ENCODE results near the gene CRABP2.

CRABP2 gene

GRCh38 chr1:156700736-156701531 is 4.4 kb downstream of the CRABP2 start:
- DNase-seq (ENCODE audit: low read depth in 1 of 2, low spot score in 1 of 2), result no peak
- in situ Hi-C loops (cut with HindIII; ENCODE audit: low pct_unique_long_range_greater_than_20kb, low sequenced_read_pairs), result no loop called here
- TF ChIP-seq JUND (IDR thresholded peaks at IDR 0.05; ENCODE audit: low read depth), result no peak

- no peak for DNase-seq (ENCODE audit: low read depth in 1 of 2, low spot score in 1 of 2)
- TF ChIP-seq JUND (IDR thresholded peaks at IDR 0.05; ENCODE audit: low read depth), result no peak
- in situ Hi-C loops (cut with HindIII; ENCODE audit: low pct_unique_long_range_greater_than_20kb, low sequenced_read_pairs), result no loop called here
Observed at GRCh38 chr1:156698995-156699394, 6.4 kb downstream of the CRABP2 start.

GRCh38 chr1:156697481-156697880 is 7.9 kb downstream of the CRABP2 start:
- in situ Hi-C loops (cut with HindIII; ENCODE audit: low pct_unique_long_range_greater_than_20kb, low sequenced_read_pairs), result no loop called here
- DNase-seq (ENCODE audit: low read depth in 1 of 2, low spot score in 1 of 2), result peak in 1 of 2 experiments; percentile 84
- no peak for TF ChIP-seq JUND (IDR thresholded peaks at IDR 0.05; ENCODE audit: low read depth)

- peak in 1 of 2 experiments; percentile 69 for DNase-seq (ENCODE audit: low read depth in 1 of 2, low spot score in 1 of 2)
- in situ Hi-C loops (cut with HindIII; ENCODE audit: low pct_unique_long_range_greater_than_20kb, low sequenced_read_pairs), result no loop called here
- no peak for TF ChIP-seq JUND (IDR thresholded peaks at IDR 0.05; ENCODE audit: low read depth)
Observed at GRCh38 chr1:156696755-156697154, 8.6 kb downstream of the CRABP2 start.

- in situ Hi-C loops (cut with HindIII; ENCODE audit: low pct_unique_long_range_greater_than_20kb, low sequenced_read_pairs), result no loop called here
- TF ChIP-seq JUND (IDR thresholded peaks at IDR 0.05; ENCODE audit: low read depth), result no peak
- peak in 1 of 2 experiments; percentile 81 for DNase-seq (ENCODE audit: low read depth in 1 of 2, low spot score in 1 of 2)
Observed at GRCh38 chr1:156694690-156694962, 10.8 kb downstream of the CRABP2 start.

GRCh38 chr1:156693848-156694689 is 11.3 kb downstream of the CRABP2 start:
- DNase-seq (ENCODE audit: low read depth in 1 of 2, low spot score in 1 of 2), result peak; percentile 84 to 96
- in situ Hi-C loops (cut with HindIII; ENCODE audit: low pct_unique_long_range_greater_than_20kb, low sequenced_read_pairs), result no loop called here

GRCh38 chr1:156692925-156693847 is 12.2 kb downstream of the CRABP2 start:
- no peak; the same call in 1 of the 2 replicates for TF ChIP-seq JUND (IDR thresholded peaks at IDR 0.05; ENCODE audit: low read depth)
- peak in 1 of 2 experiments; percentile 95 for DNase-seq (ENCODE audit: low read depth in 1 of 2, low spot score in 1 of 2)
- in situ Hi-C loops (cut with HindIII; ENCODE audit: low pct_unique_long_range_greater_than_20kb, low sequenced_read_pairs), result no loop called here

More at GRCh38 chr1:156693848-156694689, 11.3 kb downstream of the CRABP2 start:
- no peak for TF ChIP-seq JUND (IDR thresholded peaks at IDR 0.05; ENCODE audit: low read depth)

- TF ChIP-seq JUND (IDR thresholded peaks at IDR 0.05; ENCODE audit: low read depth), result no peak; the same call in 1 of the 2 replicates
- peak in 1 of 2 experiments; percentile 97 for DNase-seq (ENCODE audit: low read depth in 1 of 2, low spot score in 1 of 2)
- in situ Hi-C loops (cut with HindIII; ENCODE audit: low pct_unique_long_range_greater_than_20kb, low sequenced_read_pairs), result no loop called here
Observed at GRCh38 chr1:156692441-156692924, 12.9 kb downstream of the CRABP2 start.

GRCh38 chr1:156691665-156692440 is 13.5 kb downstream of the CRABP2 start:
- no peak for TF ChIP-seq JUND (IDR thresholded peaks at IDR 0.05; ENCODE audit: low read depth)
- in situ Hi-C loops (cut with HindIII; ENCODE audit: low pct_unique_long_range_greater_than_20kb, low sequenced_read_pairs), result no loop called here
- peak in 1 of 2 experiments; percentile 87 for DNase-seq (ENCODE audit: low read depth in 1 of 2, low spot score in 1 of 2)

- in situ Hi-C loops (cut with HindIII; ENCODE audit: low pct_unique_long_range_greater_than_20kb, low sequenced_read_pairs), result no loop called here
- DNase-seq (ENCODE audit: low read depth in 1 of 2, low spot score in 1 of 2), result no peak
- TF ChIP-seq JUND (IDR thresholded peaks at IDR 0.05; ENCODE audit: low read depth), result no peak
Observed at GRCh38 chr1:156691191-156691590, 14.2 kb downstream of the CRABP2 start.

- TF ChIP-seq JUND (IDR thresholded peaks at IDR 0.05; ENCODE audit: low read depth), result no peak
- in situ Hi-C loops (cut with HindIII; ENCODE audit: low pct_unique_long_range_greater_than_20kb, low sequenced_read_pairs), result no loop called here
- peak in 1 of 2 experiments; percentile 52 for DNase-seq (ENCODE audit: low read depth in 1 of 2, low spot score in 1 of 2)
Observed at GRCh38 chr1:156690675-156691036, 14.7 kb downstream of the CRABP2 start.

Measured in T47D (cell line).